CD4-positive, CD25-positive, alpha-beta regulatory T cell (primary cell): ENCODE data around the gene CHD2. TPM values are rescaled to one million over a fixed set of nuclear protein-coding genes. Genes with fewer than 3 reads are reported as not detected.
A peak's percentile ranks its signal among the peaks of the same experiment; 100 is the strongest.

Source experiments
- ATAC-seq, 2 donors: fragments of 150-1000 bp; cut with Tn5 transposase; one replicate each; pipeline ENCODE4 v1.10.0; 2021; ENCODE audit warnings: low read depth in 2 of 2, moderate number of reproducible peaks in 2 of 2, moderate library complexity in 1 of 2
- DNase-seq, 3 donors: peaks; one replicate each; pipeline versions ENCODE4 v3.0.0 to v3.0.0-alpha.2; 2012 to 2022; ENCODE audit warnings: mixed read lengths in 1 of 3
- H3K27ac ChIP-seq: one replicate; pipeline ENCODE4 v1.7.0; 2013; ENCODE audit warnings: mild to moderate bottlenecking, low read length; ENCODE audit not compliant: insufficient read depth, poor library complexity, severe bottlenecking
- H3K27me3 ChIP-seq: one replicate; pipeline ENCODE4 v1.7.0; 2013; ENCODE audit warnings: low read length; ENCODE audit not compliant: control insufficient read depth, insufficient read depth
- H3K36me3 ChIP-seq: one replicate; pipeline ENCODE4 v1.7.0; 2013; ENCODE audit warnings: mild to moderate bottlenecking, low read length, moderate library complexity; ENCODE audit not compliant: control insufficient read depth, insufficient read depth
- H3K4me1 ChIP-seq: 2 replicates; pipeline ENCODE4 v1.7.0; 2013; ENCODE audit warnings: mild to moderate bottlenecking, low read length; ENCODE audit not compliant: insufficient read depth, control insufficient read depth, poor library complexity, severe bottlenecking
- H3K4me3 ChIP-seq: one replicate; pipeline ENCODE4 v1.7.0; 2013; ENCODE audit warnings: low read depth, mild to moderate bottlenecking, low read length, moderate library complexity
- H3K9me3 ChIP-seq, 2 experiments: 1 replicate in 1 of 2; 2 replicates in 1 of 2; pipeline ENCODE4 v1.7.0; 2013; ENCODE audit warnings: low read length in 2 of 2, mild to moderate bottlenecking in 1 of 2, moderate library complexity in 1 of 2; ENCODE audit not compliant: control insufficient read depth in 2 of 2
- H3K27ac Mint-ChIP-seq, 3 donors: one replicate each; pipeline ENCODE4 v1.8.0; 2020 to 2022; ENCODE audit warnings: mild to moderate bottlenecking in 3 of 3, mixed read lengths in 3 of 3, moderate library complexity in 2 of 3
- H3K27me3 Mint-ChIP-seq: one replicate; pipeline ENCODE4 v1.8.0; 2022; ENCODE audit warnings: mild to moderate bottlenecking, mixed read lengths
- H3K36me3 Mint-ChIP-seq: one replicate; pipeline ENCODE4 v1.8.0; 2020; ENCODE audit warnings: mixed read lengths
- H3K4me1 Mint-ChIP-seq, 4 donors: one replicate each; pipeline ENCODE4 v1.8.0; 2020 to 2022; ENCODE audit warnings: mixed read lengths in 4 of 4, mild to moderate bottlenecking in 1 of 4
- H3K4me3 Mint-ChIP-seq, 4 donors: one replicate each; pipeline ENCODE4 v1.8.0; 2020 to 2022; ENCODE audit warnings: mild to moderate bottlenecking in 4 of 4, mixed read lengths in 4 of 4, moderate library complexity in 3 of 4
- H3K9me3 Mint-ChIP-seq, 7 donors: one replicate each; pipeline ENCODE4 v1.8.0; 2020 to 2022; ENCODE audit warnings: mixed read lengths in 7 of 7, mild to moderate bottlenecking in 3 of 7, moderate library complexity in 2 of 7
- polyA plus RNA-seq, 4 donors: library from polyadenylated mRNA; unstranded; fragments of 300-500 nt; fragmentation: Illumina TruSeq; gene quantifications; one replicate each; pipeline ENCODE4 v1.2.3, GENCODE V29; 2021
- total RNA-seq: library from RNA; stranded (reverse); gene quantifications from one replicate; pipeline ENCODE4 v1.2.3, GENCODE V29; 2022

CHD2 gene
- total and polyA plus RNA-seq, 5 donors from 2014 or later = 44.3 to 579 (median 49.5) TPM

- H3K27ac ChIP-seq = peak overlapping the region; percentile 77
- H3K27me3 ChIP-seq = no peaks in the 10 kb centered on the region
- peaks cover 58% of the 10 kb centered on the region for H3K4me1 ChIP-seq
- peaks cover 0 to 13% (median 6%) of the 10 kb centered on the region in 7 donors for H3K9me3 Mint-ChIP-seq
- H3K36me3 ChIP-seq = peaks cover 76% of the 10 kb centered on the region
- no peaks in the 10 kb centered on the region for H3K9me3 ChIP-seq
- H3K27ac Mint-ChIP-seq = peak overlapping the region; percentile 6 to 86 (median 6)
- ATAC-seq (no peak), DNase-seq (peak in 1 of 3 donors; percentile 5)
- H3K4me1 Mint-ChIP-seq = peaks cover 48 to 68% (median 61%) of the 10 kb centered on the region in 4 donors
- H3K4me3 Mint-ChIP-seq = peak overlapping the region; percentile 19 to 96 (median 77)
- H3K4me3 ChIP-seq = peak overlapping the region; percentile 60
- peaks cover 55% of the 10 kb centered on the region for H3K36me3 Mint-ChIP-seq
- H3K27me3 Mint-ChIP-seq = peaks cover 7% of the 10 kb centered on the region
These were observed 2.5 kb upstream of the CHD2 start for GRCh38 chr15:92897620-92898019.

GRCh38 chr15:92898988-92899582 is 1.0 kb upstream of the CHD2 start:
- H3K9me3 Mint-ChIP-seq = peaks cover 0 to 13% (median 6%) of the 10 kb centered on the region in 7 donors
- H3K4me1 ChIP-seq = peaks cover 59% of the 10 kb centered on the region
- DNase-seq = no peak
- peak overlapping the region; percentile 64 to 100 (median 88) for H3K4me3 Mint-ChIP-seq
- peaks cover 64% of the 10 kb centered on the region for H3K36me3 ChIP-seq
- H3K27me3 Mint-ChIP-seq = peaks cover 11% of the 10 kb centered on the region
- H3K27ac Mint-ChIP-seq = peak overlapping the region in 2 of 3 donors; percentile 98 to 99
- H3K9me3 ChIP-seq = no peaks in the 10 kb centered on the region
- peak overlapping the region; percentile 100 for H3K4me3 ChIP-seq
- H3K36me3 Mint-ChIP-seq = peaks cover 53% of the 10 kb centered on the region
- H3K27me3 ChIP-seq = no peaks in the 10 kb centered on the region
- H3K27ac ChIP-seq = peak overlapping the region; percentile 99
- peaks cover 45 to 66% (median 56%) of the 10 kb centered on the region in 4 donors for H3K4me1 Mint-ChIP-seq
- ATAC-seq = no peak

- peaks cover 45 to 61% (median 55%) of the 10 kb centered on the region in 4 donors for H3K4me1 Mint-ChIP-seq
- ATAC-seq = no peak
- H3K4me3 Mint-ChIP-seq = peak overlapping the region; percentile 96 to 100 (median 98)
These were observed 550 bp upstream of the CHD2 start for GRCh38 chr15:92899601-92899947.

GRCh38 chr15:92900731-92901071 is 577 bp downstream of the CHD2 start:
- H3K9me3 Mint-ChIP-seq = peaks cover 0 to 13% (median 6%) of the 10 kb centered on the region in 7 donors
- no peaks in the 10 kb centered on the region for H3K27me3 ChIP-seq
- H3K4me1 Mint-ChIP-seq = peaks cover 40 to 63% (median 56%) of the 10 kb centered on the region in 4 donors
- H3K27ac Mint-ChIP-seq = peak overlapping the region; percentile 98 to 99 (median 99)
- H3K4me3 Mint-ChIP-seq = peak overlapping the region; percentile 96 to 100 (median 98)
- peaks cover 13% of the 10 kb centered on the region for H3K27me3 Mint-ChIP-seq
- H3K4me1 ChIP-seq = peaks cover 52% of the 10 kb centered on the region
- peaks cover 48% of the 10 kb centered on the region for H3K36me3 Mint-ChIP-seq
- DNase-seq (no peak), ATAC-seq (no peak)
- peak overlapping the region; percentile 99 for H3K27ac ChIP-seq
- peaks cover 49% of the 10 kb centered on the region for H3K36me3 ChIP-seq
- H3K9me3 ChIP-seq = no peaks in the 10 kb centered on the region
- peak overlapping the region; percentile 100 for H3K4me3 ChIP-seq

More at GRCh38 chr15:92899601-92899947, 550 bp upstream of the CHD2 start:
- Histone ChIP-seq H3K27ac (peak overlapping the region; percentile 99), H3K4me1 (peaks cover 54% of the 10 kb centered on the region), H3K4me3 (peak overlapping the region; percentile 100), H3K9me3 (no peaks in the 10 kb centered on the region), H3K36me3 (peaks cover 59% of the 10 kb centered on the region), H3K27me3 (no peaks in the 10 kb centered on the region)
- peaks cover 0 to 13% (median 6%) of the 10 kb centered on the region in 7 donors for H3K9me3 Mint-ChIP-seq
- peaks cover 13% of the 10 kb centered on the region for H3K27me3 Mint-ChIP-seq
- peaks cover 53% of the 10 kb centered on the region for H3K36me3 Mint-ChIP-seq
- peak overlapping the region in 2 of 3 donors; percentile 98 to 99 for H3K27ac Mint-ChIP-seq
- DNase-seq = no peak

GRCh38 chr15:92901072-92901761 is 1.1 kb downstream of the CHD2 start:
- ATAC-seq (no peak), DNase-seq (peak in 1 of 3 donors; percentile 58)
- H3K27ac ChIP-seq = peak overlapping the region; percentile 99
- peaks cover 44% of the 10 kb centered on the region for H3K36me3 ChIP-seq
- Mint-ChIP-seq H3K9me3 (peaks cover 0 to 13% (median 6%) of the 10 kb centered on the region in 7 donors), H3K27me3 (peaks cover 16% of the 10 kb centered on the region), H3K4me1 (peaks cover 42 to 66% (median 58%) of the 10 kb centered on the region in 4 donors), H3K4me3 (peak overlapping the region; percentile 96 to 100 (median 98)), H3K36me3 (peaks cover 46% of the 10 kb centered on the region), H3K27ac (peak overlapping the region; percentile 98 to 99 (median 99))
- peak overlapping the region; percentile 100 for H3K4me3 ChIP-seq
- no peaks in the 10 kb centered on the region for H3K9me3 ChIP-seq
- no peaks in the 10 kb centered on the region for H3K27me3 ChIP-seq
- H3K4me1 ChIP-seq = peaks cover 54% of the 10 kb centered on the region

GRCh38 chr15:92901995-92902394 is 1.9 kb downstream of the CHD2 start:
- Mint-ChIP-seq H3K4me3 (peak overlapping the region; percentile 96 to 100 (median 98)), H3K27ac (peak overlapping the region in 1 of 3 donors; percentile 99), H3K9me3 (peaks cover 0 to 13% (median 6%) of the 10 kb centered on the region in 7 donors), H3K4me1 (peaks cover 42 to 66% (median 56%) of the 10 kb centered on the region in 4 donors), H3K36me3 (peaks cover 38% of the 10 kb centered on the region), H3K27me3 (peaks cover 17% of the 10 kb centered on the region)
- no peaks in the 10 kb centered on the region for H3K27me3 ChIP-seq
- H3K4me1 ChIP-seq = peaks cover 54% of the 10 kb centered on the region
- H3K27ac ChIP-seq = peak overlapping the region; percentile 99
- H3K36me3 ChIP-seq = peaks cover 39% of the 10 kb centered on the region
- H3K4me3 ChIP-seq = peak overlapping the region; percentile 100
- ATAC-seq = no peak
- H3K9me3 ChIP-seq = no peaks in the 10 kb centered on the region
- no peak for DNase-seq

GRCh38 chr15:92902737-92903593 is 2.8 kb downstream of the CHD2 start:
- Histone ChIP-seq H3K9me3 (no peaks in the 10 kb centered on the region), H3K4me3 (peak overlapping the region; percentile 100), H3K27me3 (no peaks in the 10 kb centered on the region), H3K27ac (peak overlapping the region; percentile 99), H3K36me3 (peaks cover 30% of the 10 kb centered on the region), H3K4me1 (peaks cover 58% of the 10 kb centered on the region)
- peaks cover 31% of the 10 kb centered on the region for H3K36me3 Mint-ChIP-seq
- H3K4me1 Mint-ChIP-seq = peaks cover 39 to 67% (median 56%) of the 10 kb centered on the region in 4 donors
- ATAC-seq (no peak), DNase-seq (peak in 1 of 3 donors; percentile 57)
- peak overlapping the region; percentile 83 to 100 (median 99) for H3K27ac Mint-ChIP-seq
- H3K4me3 Mint-ChIP-seq = peak overlapping the region; percentile 96 to 100 (median 99)
- peaks cover 17% of the 10 kb centered on the region for H3K27me3 Mint-ChIP-seq
- H3K9me3 Mint-ChIP-seq = peaks cover 0 to 7% (median 6%) of the 10 kb centered on the region in 7 donors
